Hematopoietic multipotent progenitor cell treated with erythropoietin and hydrocortisone succinate and interleukin-3 and kit ligand, for 8 days (in vitro differentiated cells): ENCODE results near the gene NSD1.
A peak's percentile ranks its signal among the peaks of the same experiment; 100 is the strongest.
"Not testable (repeated sequence)": the region's sequence is repeated elsewhere in the genome, so short reads cannot be mapped to it uniquely, and the experiment has no call there.

Source experiments
- DNase-seq: peaks from one replicate; pipeline ENCODE4 v3.0.0-alpha.2; 2015

The NSD1 gene

DNA sequence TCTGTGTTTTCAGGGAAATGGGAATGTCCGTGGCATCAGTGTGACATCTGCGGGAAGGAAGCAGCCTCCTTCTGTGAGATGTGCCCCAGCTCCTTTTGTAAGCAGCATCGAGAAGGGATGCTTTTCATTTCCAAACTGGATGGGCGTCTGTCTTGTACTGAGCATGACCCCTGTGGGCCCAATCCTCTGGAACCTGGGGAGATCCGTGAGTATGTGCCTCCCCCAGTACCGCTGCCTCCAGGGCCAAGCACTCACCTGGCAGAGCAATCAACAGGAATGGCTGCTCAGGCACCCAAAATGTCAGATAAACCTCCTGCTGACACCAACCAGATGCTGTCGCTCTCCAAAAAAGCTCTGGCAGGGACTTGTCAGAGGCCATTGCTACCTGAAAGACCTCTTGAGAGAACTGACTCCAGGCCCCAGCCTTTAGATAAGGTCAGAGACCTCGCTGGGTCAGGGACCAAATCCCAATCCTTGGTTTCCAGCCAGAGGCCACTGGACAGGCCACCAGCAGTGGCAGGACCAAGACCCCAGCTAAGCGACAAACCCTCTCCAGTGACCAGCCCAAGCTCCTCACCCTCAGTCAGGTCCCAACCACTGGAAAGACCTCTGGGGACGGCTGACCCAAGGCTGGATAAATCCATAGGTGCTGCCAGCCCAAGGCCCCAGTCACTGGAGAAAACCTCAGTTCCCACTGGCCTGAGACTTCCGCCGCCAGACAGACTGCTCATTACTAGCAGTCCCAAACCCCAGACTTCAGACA lies 160.4 kb downstream of the NSD1 start:
- DNase-seq: no peak

DNA sequence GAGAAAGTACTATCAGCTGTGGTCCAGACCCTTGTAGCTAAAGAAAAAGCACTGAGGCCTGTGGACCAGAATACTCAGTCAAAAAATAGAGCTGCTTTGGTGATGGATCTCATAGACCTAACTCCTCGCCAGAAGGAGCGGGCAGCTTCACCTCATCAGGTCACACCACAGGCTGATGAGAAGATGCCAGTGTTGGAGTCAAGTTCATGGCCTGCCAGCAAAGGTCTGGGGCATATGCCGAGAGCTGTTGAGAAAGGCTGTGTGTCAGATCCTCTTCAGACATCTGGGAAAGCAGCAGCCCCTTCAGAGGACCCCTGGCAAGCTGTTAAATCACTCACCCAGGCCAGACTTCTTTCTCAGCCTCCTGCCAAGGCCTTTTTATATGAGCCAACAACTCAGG lies 161.1 kb downstream of the NSD1 start:
- DNase-seq: no peak

DNA sequence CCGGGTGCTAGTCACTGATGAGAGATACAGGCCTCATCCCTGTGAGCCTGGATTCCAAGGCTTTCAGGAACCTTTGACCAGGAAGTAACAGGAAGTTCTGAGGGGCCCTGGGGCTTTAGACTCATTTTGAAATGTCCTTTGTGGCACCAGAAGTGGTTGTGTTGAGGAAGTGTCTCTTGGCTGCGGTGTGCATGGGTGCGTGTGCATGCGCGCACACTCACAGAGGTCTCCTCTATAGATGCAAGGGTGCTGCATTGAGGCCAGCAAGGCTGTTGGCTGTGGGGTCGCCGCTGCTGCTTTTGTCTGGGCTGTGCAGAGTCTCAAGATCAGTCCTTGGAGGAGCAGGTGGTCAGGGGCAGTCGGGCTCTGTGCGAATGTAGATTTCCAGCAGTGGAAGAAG lies 162.4 kb downstream of the NSD1 start:
- DNase-seq: no peak

DNA sequence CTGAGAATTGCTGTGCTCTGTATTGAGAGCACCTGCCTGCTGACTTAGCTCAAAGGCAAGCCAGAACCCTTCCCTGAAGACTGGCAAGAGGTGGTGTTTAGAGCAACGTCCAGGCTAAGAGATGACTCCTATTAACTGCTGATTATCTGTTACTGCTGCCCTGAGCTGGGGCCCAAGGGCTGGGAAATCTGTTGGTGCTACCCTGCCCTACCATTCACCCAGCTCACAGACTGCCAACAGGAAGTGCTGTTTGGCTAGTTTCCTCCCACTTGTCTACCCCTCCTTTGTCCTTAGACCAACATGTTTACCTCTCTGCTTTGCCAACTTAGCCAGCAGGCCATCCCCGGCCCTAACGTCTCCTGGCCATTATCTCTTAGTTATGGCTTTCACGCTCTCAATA lies 163.0 kb downstream of the NSD1 start:
- DNase-seq: no peak

DNA sequence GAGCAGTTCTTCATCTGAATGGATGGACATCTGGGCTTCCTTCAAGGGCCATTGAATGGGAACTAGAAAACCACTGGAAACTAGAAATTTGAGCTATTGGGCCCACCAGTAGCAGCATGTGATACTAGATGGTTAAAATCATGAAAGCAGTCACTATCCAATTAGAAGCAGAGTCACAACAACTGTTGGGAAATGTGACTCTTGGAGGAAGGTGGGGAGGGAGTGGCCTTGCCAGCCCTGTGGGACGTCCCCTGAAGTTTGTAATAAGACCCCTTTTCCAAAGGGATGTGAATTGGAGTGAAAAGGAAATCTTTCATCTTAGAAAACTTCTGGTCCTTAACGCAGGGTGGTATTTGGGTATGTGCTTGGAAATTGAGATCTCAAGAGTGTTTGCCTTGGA lies 164.3 kb downstream of the NSD1 start:
- no peak for DNase-seq

DNA sequence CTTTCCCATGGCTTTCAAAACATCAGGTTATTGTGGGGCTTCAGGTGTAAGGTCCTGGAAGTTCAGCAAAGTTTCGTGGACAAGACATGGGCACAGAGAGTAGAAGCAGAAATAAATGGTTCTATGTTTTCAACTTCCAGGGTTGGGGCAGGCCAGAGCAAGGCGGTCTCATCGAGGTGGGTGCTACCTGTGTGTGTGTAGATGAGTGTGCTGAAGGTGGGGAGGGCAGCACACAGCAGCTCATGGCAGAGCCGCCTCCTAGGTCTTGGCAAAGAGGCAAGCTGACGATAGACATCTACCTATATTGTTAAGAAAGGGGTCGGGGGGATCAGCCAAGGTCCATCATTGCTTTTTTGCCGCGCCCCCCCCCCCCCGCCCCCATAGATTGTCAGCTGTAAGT lies 166.1 kb downstream of the NSD1 start:
- DNase-seq: no peak

DNA sequence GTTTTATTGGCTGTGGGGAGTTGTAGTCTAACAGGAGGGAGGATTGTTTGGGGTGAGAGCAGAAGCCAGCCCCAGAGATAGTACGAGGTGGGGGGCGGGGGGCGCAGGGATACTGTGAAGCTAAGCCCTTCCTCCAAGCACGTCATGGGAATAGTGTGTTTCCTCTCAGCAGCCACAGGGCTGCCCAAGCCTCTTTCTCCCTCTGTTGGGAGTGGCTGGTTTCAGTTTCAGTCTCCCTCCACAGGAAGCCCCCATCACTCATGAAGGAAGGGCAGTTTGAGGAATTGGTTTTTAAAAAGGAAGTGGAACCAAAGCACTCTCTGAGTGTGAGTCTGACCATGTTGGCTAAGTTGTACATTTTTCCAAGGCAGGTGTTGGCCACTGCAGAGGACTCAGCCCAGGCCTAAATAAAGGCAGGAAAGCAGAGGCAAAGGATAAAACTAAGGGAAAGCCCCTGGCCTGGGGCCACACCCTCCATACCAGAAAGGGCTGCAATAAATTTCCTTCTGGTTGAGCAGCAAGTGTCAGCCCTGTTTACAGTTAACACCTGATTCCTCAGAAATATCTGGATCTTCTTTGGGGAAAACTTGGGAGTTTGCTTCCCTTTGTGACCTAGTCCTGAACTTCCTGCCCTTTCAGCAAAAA lies 166.8 kb downstream of the NSD1 start:
- DNase-seq: peak; percentile 72

DNA sequence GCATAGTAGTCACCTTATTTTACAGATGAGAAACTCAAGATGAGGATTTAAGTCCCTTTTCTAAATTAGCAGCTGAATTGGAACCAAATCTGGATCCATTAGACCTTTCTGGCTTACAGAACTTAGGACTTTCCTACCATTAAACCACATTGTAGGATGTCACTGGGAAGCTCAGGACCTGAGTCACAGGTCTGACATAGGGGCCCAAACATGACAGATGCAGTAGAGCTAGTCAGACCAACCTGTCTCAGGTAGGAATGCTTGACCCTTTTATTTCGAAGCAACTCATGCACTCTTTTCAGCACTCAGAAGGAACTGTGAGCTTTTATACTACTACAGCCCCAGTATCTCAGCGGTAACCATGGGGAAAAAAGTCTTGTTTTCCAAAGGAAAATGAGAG lies 167.4 kb downstream of the NSD1 start:
- no peak for DNase-seq

DNA sequence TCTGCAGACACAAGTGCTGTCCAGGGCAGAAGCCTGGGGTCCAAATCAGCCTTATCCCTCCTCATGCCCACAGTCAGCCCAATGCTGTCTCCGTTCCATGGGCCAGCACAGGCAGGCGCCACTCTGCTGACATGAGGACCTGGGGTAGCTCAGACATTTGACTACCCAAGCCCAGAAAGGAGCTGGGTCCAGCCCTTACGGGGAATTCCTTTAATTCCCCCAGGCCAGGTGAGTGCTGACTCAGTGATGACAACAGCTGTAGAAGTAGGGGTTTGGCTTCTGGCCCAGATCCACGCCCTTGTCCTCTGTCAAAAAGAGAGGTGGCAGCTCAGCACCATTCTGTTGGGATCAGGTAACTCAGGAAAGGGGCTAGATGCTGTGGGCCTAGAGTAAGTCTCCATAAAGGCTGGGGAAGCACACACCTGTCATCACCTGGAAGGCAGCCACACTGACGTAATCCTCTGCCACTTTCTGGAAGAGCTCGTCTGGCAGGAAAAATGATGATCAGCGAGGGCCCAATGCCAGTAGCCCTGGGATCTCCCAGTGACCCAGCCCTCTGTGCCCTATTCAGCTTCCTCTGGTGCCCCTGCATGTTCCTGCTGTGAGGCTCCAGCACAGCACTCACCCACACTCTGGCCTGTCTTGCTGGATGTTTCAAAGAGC lies 168.1 kb downstream of the NSD1 start:
- no peak for DNase-seq

DNA sequence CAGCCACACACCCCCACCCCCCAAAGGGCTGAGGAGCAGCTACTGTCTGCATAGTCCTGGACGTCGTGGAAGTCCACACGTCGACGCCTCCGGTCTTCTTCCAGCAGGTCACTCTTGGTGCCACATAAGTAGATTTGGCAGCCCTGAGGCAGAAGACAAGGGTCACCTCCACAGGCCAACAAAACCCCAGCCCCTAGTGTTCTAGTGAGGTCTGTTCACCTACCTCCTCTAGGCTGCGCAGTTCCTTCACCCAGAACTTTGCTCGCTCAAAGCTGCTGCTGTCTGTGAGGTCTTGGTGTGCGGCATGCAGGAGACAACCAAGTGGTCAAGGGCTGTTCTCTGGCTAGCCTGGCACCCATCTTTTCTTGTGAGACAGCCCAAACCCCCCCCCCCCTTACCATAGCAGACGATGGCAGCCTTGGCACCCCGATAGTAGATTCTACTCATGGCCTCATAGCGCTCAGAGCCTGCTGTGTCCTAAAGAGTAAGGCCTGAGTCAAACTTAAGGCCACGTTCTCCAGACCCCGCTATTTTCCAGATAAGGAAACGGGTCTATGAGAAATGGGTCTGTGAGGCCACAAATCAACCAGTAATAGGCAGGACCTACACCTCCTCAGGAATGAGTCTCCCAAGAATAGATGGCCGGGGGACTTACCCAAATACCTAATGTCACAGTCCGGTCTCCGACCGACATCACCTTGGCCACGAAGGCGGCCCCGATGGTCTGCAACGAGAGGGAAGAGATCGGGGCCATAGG lies 169.0 kb downstream of the NSD1 start:
- peak; percentile 43 for DNase-seq

DNA sequence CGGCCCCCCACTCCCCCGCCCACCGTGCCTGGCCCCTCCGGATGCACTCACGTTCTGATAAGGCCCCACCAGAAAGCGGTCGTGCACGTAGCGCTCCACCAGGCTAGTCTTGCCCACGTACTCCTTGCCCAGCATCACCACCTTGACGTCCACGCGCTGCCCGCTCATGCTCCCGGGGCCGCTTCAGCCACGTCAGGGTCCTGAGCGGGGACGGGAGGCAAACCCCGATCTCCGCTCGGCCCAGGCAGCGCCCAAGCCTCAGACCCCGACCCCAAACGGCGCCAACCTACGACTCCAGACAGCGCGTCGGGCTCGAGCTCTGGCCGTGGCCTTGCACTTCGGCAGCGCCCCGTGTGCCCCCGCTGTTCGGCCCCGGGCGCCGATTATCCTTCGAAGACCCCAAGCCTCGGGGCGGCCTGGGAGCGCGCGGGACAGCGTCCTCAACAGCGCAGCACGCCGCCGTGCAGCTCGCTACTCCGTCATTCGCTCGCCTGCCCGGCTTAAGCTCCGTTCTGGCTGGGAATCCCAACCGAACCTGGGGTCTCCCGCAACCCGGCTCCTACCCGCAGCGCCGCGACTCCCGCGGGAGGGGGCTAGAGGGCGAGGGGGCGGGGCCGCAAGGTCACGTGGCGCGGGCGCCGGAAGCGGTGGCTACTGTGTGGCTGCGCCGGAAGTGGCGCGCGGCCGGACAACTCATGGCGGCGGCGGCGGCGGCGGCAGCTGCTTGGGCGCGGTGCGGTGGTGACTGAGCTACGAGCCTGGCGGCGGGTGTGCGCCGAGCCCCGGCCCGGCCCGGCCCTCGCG lies 169.8 kb downstream of the NSD1 start, which contains the start of the genes PRELID1 and RAB24:
Gene PRELID1 (plus strand): TSS at position 679 of the 804 bp plus-strand sequence. CDS start 187 bp downstream, outside the sequence.
Gene RAB24 (minus strand): TSS at position 599 of the 804 bp plus-strand sequence. CDS start 431 bp downstream, at position 168.
- DNase-seq: peak; percentile 83

DNA sequence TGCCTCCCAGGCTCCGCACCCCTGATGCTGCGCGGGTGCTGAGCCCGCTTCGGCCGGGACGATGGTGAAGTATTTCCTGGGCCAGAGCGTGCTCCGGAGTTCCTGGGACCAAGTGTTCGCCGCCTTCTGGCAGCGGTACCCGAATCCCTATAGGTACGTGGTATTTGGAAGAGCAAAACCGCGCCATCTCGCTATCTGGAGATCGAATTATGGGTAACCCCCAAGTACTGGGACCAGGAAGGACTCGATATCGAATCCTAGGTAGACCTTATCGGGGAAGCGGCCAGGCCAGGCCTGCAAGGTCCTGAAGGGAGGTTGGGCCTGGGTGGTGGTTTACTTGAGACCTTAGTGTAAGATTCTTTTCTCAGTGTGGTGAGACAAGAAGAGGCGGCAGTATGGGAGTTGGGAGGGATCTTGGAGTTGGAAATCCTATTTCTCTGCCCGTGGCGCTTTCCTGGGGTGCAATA lies 170.4 kb downstream of the NSD1 start:
- DNase-seq: peak; percentile 43

DNA sequence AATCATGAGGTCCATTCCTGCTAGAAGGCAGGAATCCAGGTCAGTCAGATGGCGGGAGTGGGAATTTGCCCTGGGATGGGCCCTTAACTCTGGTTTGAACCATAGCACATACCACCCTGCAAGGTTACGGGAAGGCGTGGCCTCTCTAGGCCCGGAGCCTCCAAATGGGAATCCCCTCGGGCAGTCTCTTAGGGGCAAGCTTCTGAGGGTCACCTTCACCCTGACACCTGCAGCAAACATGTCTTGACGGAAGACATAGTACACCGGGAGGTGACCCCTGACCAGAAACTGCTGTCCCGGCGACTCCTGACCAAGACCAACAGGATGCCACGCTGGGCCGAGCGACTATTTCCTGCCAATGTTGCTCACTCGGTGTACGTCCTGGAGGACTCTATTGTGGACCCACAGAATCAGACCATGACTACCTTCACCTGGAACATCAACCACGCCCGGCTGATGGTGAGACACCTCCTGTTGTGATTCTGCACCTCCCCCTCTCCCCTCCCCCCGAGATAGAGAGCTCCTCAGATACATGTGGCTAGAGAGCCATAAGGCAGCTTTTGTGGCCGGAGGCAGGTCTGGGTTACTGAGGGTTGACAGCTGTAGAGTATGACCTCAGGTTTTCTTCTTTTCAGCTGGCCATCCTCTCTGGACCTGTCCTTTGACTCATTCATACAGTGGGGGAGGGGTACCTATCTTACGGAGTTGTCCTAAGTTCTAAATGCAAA lies 171.0 kb downstream of the NSD1 start:
- no peak for DNase-seq

DNA sequence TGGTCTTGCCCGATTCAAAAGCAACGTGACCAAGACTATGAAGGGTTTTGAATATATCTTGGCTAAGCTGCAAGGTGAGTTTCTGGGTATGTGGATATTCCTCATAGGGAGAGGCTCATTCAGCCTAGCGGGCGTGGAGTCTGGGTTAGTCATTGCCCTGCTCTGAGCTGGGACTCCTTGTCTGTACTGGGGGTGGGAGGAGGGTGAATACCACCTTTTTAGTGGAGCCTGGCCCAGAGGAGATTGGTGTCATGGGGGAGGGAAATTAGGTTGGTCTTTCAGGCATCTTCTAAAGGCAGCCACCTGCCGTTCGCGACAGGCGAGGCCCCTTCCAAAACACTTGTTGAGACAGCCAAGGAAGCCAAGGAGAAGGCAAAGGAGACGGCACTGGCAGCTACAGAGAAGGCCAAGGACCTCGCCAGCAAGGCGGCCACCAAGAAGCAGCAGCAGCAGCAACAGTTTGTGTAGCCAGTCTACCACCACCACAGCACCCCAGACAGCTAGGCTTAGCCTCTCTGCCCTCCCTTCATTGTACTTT lies 172.6 kb downstream of the NSD1 start:
- not testable (repeated sequence) for DNase-seq

DNA sequence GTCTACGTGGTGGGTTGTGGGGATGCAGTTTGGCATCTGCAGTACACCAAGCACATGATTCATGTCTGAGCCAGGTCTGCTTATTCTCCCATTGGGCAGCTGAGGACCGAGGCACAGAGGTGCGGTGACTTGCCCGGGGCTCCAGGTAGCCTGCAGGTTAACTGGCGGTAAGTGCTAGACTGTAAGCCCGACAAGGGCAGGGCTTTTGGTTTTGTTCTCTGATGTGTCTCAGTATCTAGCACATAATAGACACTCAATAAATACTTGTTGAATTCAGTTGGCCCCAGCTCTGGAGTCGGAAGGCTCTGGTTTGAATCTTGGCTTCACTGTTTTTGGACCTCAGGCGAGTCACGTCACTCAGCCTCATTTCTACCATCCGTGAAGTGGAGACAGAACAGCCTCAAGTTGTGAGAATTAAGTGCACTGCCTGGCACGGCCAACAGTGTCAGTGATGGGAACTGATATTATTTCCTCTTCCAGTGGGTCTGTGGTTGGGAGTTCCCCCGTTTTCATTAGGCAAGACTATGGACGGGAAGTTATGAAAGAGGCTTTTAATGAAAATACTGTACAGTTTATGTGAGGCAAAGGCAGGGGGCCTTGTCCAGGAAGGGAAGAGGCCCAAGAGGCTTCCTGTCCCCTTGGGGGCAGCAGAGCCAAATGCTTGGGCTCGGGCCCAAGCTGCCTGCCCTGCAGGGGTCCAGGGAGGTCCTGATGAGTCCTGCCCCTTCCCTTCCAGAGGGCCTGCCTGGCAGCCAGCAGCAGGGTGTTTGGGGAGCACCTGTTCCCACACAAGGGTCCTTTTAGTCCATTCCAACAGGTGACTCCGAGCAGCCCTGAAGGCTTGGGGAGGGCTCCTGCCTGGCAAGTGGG lies 173.3 kb downstream of the NSD1 start:
- DNase-seq: no peak

DNA sequence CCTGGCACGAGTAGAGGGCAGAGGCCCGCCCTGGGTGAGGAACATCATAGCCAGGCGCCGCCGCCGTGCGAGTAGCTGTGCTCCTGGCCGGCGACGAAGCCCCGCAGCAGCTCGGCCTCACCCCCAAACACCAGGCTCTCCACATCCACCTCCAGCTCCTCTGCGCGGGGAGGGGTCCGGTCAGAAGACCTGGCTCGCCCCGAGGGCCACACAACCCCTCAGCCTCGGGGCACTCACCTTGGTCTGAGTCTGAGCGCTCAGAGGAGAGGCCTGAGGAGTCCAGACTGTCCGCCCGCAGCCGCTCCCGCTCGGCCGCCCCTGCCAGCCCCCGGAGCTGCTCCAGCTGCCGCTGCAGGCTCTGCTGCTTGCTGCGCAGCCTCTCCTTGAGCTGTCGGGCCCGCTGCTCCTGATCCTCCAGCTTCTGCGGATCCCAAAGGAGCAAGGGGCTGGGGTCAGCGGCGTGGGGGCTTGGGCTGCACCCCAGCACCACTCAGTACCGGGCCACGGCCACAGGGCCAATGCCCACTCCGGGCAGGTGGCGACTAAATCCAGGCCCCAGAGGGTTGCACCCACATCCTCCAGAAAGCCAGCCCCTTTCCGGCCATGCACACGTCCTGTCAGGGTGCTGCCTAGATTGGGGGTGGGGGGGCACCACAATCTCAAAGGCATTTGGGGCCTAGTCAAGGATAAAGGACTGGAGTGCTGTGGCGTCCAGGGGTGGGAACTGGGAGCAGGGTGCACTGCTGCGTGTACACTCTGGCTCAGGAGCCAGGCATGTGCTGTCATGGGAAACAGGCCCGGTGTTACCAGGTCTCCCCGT lies 174.2 kb downstream of the NSD1 start:
- DNase-seq: no peak

DNA sequence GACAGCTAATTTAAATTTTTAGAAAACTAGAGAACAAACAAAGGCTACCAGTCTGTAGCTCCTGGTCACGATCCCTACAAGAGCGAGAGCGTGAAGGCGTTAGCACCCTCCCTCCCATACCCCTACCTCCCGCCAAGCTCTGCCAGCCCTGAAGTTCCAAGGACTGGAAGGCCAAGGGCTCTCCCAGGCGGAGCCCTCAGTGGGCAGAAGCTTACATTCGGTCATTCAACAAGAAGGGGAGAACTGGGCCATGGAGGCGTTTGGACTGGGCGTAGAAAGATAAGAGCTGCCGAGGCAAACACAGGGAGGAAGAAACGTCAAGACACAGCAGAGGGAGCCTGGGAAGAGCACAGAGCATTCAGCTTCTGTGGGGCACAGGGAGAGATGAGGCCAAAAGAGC lies 175.2 kb downstream of the NSD1 start:
- no peak for DNase-seq

DNA sequence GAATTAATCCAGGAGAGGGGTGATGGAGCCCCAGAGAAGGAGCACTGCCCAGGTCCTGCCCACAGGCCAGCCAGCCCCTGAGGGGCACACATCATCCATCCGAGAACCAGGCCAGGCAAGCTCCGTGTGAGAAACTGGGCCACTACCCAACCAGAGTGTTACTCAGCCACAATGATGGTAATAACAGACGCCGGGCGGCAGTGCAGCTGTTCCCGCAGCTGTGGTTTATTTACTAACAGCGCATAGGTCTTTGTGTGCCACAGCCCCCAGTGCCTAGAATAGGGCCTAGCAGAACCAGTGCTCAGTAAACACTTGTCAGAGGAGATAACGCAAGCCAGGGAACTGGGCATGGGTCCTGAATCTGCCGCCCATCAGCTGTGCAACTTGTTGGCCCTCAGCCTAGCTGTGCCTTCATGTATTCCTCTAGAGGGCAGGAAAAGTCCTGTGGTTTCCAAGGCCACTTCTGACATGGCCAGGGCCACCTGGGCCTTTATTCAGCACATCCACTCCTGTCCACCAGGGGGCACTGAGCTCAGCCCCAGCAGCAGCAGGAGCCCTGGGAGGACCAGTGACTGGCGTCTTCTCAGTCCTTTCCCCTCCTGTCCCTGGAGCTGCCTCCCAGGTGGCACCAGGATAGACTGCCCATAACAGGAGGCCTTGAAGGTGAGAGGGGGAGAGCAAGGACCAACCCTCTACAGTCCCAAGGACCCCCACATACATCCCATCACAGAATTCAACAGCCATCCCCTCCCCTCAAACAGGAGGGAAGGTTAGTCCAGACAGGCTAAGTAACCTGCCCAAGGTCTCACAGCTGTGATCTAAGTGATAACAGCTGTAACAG lies 176.0 kb downstream of the NSD1 start:
- peak; percentile 86 for DNase-seq
